Measurements from ENCODE around the gene PKD2.

The PKD2 gene

GRCh38 chr4:88027611-88028608 lies 20.5 kb downstream of the PKD2 start:
- DNase-seq = peak; percentile 87

GRCh38 chr4:88028946-88029345 lies 21.5 kb downstream of the PKD2 start:
- no peak for DNase-seq

- DNase-seq = no peak
Measured at GRCh38 chr4:88029556-88029955, 22.1 kb downstream of the PKD2 start.

DNA sequence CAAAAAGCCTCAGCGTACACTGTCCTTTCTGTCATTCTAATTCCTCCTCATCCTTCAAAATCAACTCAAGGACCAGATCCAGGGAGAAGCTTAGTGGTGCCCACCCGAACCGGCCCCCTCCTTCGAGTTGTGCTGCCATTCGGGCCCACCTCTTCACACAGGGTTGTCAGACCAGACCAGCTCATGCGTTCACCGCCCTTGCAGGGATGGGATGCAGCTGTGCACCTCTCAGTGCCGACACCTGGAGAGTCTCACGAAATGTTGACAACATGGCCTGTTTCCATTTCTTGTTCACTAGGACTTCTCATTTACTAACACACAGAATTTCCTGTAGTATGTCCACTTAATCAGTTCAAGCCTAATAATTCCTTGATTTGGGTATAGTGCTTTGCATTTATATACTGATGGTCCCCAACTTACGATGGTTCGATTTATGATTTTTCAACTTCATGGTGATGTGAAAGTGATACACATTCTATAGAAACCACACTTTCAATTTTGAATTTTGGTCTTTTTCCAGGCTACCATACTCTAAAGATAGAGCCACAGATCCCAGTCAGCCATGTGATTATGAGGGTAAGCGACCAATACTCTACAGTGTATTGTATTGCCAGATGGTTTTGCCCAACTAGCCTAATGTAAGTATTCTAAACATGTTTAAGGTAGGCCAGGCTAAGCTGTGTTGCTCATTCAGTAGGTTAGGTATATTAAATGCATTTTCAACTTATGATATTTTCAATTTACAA lies 23.3 kb downstream of the PKD2 start:
- DNase-seq = no peak

- peak; percentile 61 for DNase-seq
Measured at GRCh38 chr4:88033309-88033708, 25.9 kb downstream of the PKD2 start.

DNA sequence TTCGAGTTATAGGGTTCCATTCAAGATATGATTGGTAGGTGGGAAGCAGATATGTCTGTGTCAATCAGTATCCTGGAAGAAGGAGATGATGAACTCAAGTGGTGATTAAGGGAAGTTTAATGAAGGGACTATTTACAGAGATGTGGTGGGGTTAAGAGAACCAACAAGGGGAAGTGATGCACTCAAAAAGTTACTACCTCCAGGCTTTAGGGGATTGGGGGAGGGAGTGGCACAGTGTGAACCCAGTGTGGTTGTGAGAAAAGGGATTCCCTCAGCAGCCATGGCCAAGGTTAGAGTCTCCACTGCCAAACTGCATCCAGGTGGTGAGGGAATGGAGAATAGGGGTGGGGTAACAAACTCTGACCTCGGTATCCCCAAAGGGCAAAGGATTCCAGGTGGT lies 27.9 kb downstream of the PKD2 start:
- DNase-seq = no peak

DNA sequence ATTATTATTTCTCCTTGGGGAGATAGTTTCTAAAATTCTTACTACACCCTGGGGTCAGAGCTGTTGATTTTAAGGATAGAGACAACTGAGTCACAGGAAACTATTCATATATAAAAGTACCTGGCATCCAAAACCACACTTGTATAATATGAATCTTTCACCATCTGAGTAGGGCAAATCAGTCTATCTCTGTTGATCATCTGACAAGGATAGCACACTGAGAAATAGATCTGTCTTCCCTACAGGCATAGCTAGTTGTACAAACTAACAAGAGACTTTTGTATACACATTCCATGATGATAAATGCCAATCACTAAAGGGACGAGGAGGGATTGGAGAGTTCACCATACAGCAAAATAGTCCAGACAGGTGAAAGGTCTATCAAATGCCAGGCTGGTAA lies 30.0 kb downstream of the PKD2 start:
- no peak for DNase-seq

- no peak for DNase-seq
Measured at GRCh38 chr4:88037936-88038335, 30.5 kb downstream of the PKD2 start.

- DNase-seq = no peak
Measured at GRCh38 chr4:88040707-88041106, 33.3 kb downstream of the PKD2 start.

DNA sequence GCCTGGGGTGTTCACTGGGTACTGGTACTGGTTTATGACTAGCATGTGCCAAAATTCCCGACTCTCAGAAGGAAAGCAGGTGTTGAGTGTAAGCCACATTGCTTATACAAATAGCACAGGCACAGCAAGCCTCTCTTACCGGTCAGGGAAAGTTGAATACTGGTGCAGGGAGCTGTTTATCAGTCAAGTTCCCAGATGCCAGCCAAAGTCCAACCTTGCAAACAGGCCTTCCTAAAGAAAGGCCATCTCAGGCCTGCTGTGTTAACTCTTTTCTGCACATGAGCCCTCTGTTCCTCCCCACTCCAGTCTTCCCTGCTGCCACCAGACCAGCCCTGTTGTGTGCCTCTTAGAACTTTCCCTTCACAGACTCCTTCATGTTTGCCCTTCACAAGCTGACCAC lies 34.2 kb downstream of the PKD2 start:
- no peak for DNase-seq

DNA sequence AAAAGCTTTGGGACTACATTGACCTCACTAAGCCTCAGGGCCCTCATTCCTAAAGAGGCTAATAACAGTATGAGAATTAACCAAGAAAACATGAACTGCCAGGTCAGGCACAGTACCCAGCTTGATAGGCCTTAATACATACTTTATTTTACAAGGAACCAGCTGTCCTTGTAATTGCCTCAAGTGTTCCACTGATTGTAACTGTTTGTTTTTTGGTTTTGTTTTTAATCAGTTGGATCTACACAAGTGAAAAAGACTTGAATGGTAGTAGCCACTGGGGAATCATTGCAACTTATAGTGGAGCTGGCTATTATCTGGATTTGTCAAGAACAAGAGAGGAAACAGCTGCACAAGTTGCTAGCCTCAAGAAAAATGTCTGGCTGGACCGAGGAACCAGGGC lies 35.6 kb downstream of the PKD2 start:
- DNase-seq = no peak

- DNase-seq = no peak
Measured at GRCh38 chr4:88043586-88044340, 36.3 kb downstream of the PKD2 start.

DNA sequence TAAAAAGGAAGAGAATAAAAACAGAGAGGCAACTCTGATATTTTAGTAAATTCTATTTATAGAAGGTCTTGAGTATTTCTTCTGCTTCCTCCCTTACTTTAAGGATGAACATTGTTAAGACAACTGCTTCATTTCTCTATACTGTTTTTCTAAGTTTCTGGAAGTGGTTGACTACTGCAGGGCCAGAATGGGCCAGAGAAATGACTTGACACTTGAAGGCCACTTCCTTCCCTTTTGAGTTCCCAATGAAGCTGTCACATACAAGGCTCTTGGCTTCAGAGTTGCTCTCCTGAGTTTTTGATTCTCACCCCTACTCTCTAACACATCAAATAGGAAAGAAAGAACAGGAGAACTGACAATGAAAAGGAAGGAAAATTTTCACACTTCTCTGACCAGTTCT lies 37.6 kb downstream of the PKD2 start:
- DNase-seq = no peak

DNA sequence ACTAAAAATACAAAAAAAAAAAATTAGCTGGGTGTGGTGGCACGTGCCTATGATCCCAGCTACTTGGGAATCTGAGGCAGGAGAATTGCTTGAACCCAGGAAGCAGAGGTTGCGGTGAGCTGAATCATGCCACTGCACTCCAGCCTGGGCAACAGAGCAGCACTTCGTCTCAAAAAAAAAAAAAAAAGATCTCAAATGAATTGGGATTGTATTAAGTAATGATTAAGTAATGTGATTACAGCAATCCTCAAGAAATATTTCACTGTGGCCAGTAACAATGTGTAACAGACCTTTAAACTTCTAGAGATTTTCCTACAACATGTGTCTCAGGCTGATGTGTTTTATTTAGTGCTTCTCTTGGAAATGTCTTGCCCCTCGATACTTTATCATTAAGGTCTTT lies 46.8 kb downstream of the PKD2 start:
- DNase-seq = no peak

DNA sequence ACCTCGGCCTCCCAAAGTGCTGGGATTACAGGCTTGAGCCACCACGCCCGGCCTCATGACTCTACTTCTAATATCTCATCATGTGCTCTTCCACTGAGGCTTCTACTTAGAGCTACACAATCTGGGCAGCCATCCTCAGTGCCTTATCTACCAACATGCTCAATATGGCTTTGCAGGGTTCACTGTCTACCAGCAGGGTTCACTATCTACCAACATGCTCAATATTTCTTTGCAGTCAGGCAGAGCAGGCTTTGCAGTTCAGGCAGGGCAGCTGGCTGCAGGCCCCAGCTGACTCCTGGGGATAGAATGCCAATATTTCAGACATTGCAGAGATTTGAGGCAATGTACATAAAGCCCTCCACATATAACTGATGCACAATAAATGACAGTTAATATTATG lies 47.5 kb downstream of the PKD2 start:
- peak; percentile 30 for DNase-seq

GRCh38 chr4:88058295-88058694 lies 50.9 kb downstream of the PKD2 start:
- no peak for DNase-seq

- no peak for DNase-seq
Measured at GRCh38 chr4:88059766-88060165, 52.3 kb downstream of the PKD2 start.

- no peak for DNase-seq
Measured at GRCh38 chr4:88060431-88060830, 53.0 kb downstream of the PKD2 start.

- no peak for DNase-seq
Measured at GRCh38 chr4:88062311-88062710, 54.9 kb downstream of the PKD2 start.

- DNase-seq = no peak
Measured at GRCh38 chr4:88062843-88063242, 55.4 kb downstream of the PKD2 start.

DNA sequence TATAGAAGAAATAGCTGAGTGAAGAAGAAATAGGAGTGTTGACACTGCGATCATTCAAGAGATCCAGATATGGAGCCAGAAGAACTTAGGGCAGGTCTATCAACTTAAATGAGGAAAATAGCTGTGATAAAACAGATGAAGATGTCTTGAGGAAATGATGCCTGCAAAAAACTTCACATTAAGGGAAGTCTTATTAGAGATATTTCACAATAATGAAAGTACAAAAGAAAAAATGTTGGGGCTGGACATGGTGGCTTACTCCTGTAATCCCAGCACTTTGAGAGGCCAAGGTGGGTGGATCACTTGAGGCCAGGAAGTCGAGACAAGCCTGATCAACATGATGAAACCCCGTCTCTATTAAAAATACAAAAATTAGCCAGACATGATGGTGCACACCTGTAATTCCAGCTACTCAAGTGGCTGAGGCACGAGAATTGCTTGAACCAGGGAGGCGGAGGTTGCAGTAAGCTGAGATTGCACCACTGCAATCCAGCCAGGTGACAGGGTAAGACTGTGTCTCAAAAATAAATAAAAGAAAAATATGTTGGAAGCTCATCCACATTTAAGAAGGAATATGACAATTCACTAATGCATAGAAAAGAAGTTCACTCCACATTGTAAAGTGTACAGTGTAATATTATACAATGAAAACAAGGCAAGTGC lies 56.3 kb downstream of the PKD2 start:
- no peak for DNase-seq

- DNase-seq = no peak
Measured at GRCh38 chr4:88064410-88064809, 57.0 kb downstream of the PKD2 start.

GRCh38 chr4:88070031-88070430 lies 62.6 kb downstream of the PKD2 start:
- DNase-seq = no peak

Measured in fibroblast of skin of abdomen (primary cell).